Retinal pigment epithelial cell (primary cell): Measurements from ENCODE around the gene ZFPM1.

Experiments used
- DNase-seq: peaks from one replicate; pipeline ENCODE4 v3.0.0-alpha.2; 2010; ENCODE audit warnings: low read depth
- H3K4me3 ChIP-seq: 2 replicates; pipeline ENCODE4 v1.5.1; 2011; ENCODE audit warnings: mild to moderate bottlenecking, low read length, control low read depth, moderate library complexity
- TF ChIP-seq, protein P1 (sequence below): conservative IDR thresholded peaks from 2 replicates; pipeline ENCODE4 v1.5.1; 2011; ENCODE audit warnings: low read depth, low read length, control low read depth, inconsistent platforms

ZFPM1 gene

DNA sequence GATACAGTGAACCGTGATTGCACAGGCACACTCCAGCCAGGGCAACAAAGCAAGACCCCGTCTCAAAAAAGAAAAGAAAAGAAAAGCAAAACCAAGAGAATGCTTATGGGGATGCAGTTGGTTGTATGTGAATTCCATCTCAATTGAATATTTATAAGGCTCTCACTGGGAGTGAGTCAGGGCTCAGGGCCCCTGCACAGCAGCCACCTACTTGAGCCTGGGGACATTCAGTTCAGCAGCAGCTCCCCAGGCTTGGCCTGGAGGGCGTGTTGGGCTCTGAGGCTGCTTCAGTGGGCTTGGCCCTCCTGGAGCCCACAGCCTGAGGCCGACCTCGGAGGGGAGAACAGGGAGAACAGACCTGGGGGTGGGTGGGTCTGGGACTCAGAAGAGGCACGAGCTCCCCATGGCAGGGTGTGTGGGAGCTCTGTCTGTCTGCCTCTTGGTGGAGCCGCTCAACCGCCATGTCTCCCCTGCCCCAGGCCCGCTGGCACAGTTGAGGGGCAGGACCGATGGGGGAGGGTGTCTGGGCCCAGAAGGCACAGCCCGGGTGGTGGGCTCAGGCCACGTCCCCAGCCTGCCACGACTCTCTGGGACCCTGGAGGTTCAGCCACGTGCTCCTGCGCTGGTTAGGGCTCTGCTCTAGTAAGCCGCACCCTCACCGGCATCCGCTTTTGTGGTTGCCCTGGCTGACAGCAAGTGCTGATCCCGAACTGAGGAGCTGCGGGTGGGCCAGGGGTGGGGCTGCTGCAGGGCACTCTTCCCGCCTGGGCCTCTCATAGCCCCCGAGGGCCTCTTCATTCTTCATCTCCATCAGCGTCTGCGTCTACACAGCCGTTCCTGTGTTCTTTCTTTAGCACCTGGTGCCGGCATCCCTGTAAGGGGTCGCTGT lies 24.8 kb downstream of the ZFPM1 start:
- no peak overlapping the region for H3K4me3 ChIP-seq
- DNase-seq: no peak
- TF ChIP-seq, protein P1, sequence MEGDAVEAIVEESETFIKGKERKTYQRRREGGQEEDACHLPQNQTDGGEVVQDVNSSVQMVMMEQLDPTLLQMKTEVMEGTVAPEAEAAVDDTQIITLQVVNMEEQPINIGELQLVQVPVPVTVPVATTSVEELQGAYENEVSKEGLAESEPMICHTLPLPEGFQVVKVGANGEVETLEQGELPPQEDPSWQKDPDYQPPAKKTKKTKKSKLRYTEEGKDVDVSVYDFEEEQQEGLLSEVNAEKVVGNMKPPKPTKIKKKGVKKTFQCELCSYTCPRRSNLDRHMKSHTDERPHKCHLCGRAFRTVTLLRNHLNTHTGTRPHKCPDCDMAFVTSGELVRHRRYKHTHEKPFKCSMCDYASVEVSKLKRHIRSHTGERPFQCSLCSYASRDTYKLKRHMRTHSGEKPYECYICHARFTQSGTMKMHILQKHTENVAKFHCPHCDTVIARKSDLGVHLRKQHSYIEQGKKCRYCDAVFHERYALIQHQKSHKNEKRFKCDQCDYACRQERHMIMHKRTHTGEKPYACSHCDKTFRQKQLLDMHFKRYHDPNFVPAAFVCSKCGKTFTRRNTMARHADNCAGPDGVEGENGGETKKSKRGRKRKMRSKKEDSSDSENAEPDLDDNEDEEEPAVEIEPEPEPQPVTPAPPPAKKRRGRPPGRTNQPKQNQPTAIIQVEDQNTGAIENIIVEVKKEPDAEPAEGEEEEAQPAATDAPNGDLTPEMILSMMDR: no peak

DNA sequence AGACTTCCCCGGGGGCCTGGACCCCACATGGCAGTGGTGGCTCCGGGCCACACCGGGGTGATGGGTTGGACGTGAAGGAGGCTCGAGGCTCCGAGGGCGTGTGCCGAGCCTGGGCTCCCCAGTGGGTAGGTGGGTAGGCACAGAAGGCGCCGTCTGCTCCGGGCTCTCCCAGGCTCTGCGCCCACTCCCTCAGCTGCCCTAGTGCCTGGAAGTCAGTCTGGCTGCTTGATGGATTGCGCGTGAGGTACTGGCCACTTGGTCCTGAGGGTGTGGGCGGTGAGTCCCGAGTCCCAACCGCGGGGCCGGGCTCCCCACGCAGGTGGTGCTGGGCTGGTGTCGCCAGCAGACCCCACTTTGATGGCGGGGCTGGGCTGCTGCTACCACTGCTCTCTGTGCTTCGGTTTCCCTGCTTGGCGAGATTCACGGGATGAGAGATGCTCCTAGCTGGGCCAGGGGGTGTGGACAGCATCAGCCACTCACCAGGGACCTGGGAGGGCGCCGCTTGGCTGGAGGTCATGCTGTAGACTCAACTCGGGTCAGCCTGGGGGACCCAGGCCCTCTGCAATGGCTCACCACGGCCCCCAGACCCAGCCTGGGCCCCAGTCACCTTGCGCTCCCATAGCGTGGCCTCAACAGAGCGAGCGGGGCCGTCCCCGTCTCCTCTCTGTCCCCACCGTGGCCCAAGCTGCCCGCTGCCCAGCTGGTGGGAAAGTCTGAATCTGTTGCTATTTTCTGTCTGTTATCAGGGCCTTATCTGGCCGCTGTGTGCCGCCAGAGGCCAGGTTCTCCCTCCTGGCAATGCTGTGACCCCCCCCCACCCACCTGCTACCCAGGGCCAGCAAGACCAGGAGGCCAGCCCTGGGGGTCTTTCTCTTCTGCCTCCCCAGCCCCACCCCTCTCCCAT lies 26.1 kb downstream of the ZFPM1 start:
- no peak for DNase-seq
- TF ChIP-seq, protein P1: no peak
- H3K4me3 ChIP-seq: no peak overlapping the region

GRCh38 chr16:88479793-88480760 lies 27.0 kb downstream of the ZFPM1 start:
- H3K4me3 ChIP-seq: no peak overlapping the region
- DNase-seq: no peak
- TF ChIP-seq, protein P1: no peak

GRCh38 chr16:88480829-88481228 lies 27.7 kb downstream of the ZFPM1 start:
- no peak for DNase-seq
- TF ChIP-seq, protein P1: no peak
- no peak overlapping the region for H3K4me3 ChIP-seq

- DNase-seq: no peak
- no peak overlapping the region for H3K4me3 ChIP-seq
- TF ChIP-seq, protein P1: no peak
Observed at GRCh38 chr16:88481851-88482250, 28.8 kb downstream of the ZFPM1 start.

DNA sequence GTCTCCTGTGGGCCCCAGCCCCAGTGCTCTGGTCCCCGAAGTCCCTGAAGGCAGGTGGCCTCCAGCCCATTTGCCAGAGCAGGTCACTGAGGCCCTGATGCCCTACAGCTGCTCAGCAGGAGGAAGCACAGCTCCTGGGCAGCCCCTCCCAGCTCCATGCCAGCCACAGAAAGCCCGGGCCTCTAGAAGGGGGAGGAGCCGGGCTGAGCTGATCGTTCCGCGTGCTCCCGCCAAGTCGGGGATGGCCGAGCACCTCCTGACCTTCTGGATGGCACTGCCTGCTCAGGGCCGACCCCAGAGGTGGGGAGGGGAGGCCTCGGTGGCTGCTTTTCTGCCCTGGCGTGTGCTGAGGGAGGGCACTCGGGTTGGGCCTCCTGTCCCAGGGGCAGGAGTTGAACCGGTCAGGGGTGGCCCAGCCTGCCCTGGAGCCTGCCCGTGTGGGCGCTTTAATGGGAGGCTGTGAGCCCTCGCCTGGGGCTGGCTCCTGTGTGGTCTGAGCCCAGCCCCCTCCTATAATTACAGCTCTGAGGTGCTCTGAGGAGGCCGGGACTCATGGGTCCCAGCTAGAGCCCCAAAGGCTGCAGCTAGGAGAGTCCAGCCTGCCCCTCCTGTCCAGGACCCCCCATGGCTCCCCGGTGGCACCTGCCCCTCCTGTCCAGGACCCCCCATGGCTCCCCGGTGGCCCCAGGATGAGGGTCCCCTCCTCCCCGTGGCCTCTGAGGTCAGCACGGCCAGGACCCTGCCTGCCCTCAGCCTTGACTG lies 29.7 kb downstream of the ZFPM1 start:
- TF ChIP-seq, protein P1: no peak
- no peak overlapping the region for H3K4me3 ChIP-seq
- no peak for DNase-seq
